HCT116 (cell line): ENCODE measurements around the gene NAA80. TPM values are rescaled to one million over a fixed set of nuclear protein-coding genes. Genes with fewer than 3 reads are reported as not detected.
A peak's percentile ranks its signal among the peaks of the same experiment; 100 is the strongest.

Experiments used
- ATAC-seq: fragments of 200-7000 bp; cut with Tn5 transposase; 2 replicates; pipeline ENCODE4 v1.9.1; 2020; ENCODE audit warnings: mild to moderate bottlenecking, moderate library complexity
- BruUV-seq: library from RNA; stranded (reverse); fragments of 400-500 nt; replicated peaks from 2 replicates; lab custom pipeline; 2021; lab: Mats Ljungman, UMichigan
- CTCF ChIA-PET: fragments of 300-600 bp; sonication (Branson Sonifier 250); formaldehyde crosslinking; loops from one replicate; lab custom pipeline; 2021; ENCODE audit warnings: antibody characterized with exemption; lab: Charles Lee
- POLR2A ChIA-PET: fragments of 300-600, 350-600 bp; sonication (Branson Sonifier 250); formaldehyde crosslinking; loops from one replicate; lab custom pipeline; 2021; ENCODE audit warnings: antibody characterized with exemption; lab: Charles Lee
- RAD21 ChIA-PET, 2 experiments: fragments of 300-600 bp; sonication (Branson Sonifier 250); formaldehyde crosslinking; loops; one replicate each; lab custom pipeline; 2023; ENCODE audit warnings: low total read pairs in 2 of 2; ENCODE audit not compliant: uncharacterized antibody in 2 of 2, unreplicated experiment in 2 of 2, low non-redundant PET in 1 of 2; lab: Charles Lee
- DNase-seq: peaks from one replicate; pipeline ENCODE4 v3.0.0-alpha.2; 2010; ENCODE audit warnings: low read depth, low spot score
- H2AFZ ChIP-seq: fragments of 200-600 bp; shearing (Covaris generic), sonication (generic); 2 replicates; pipeline ENCODE4 v1.6.1; 2017; ENCODE audit warnings: low read depth, mixed run types, mixed read lengths, antibody characterized with exemption, low read length; ENCODE audit not compliant: poor library complexity, severe bottlenecking
- H3K27ac ChIP-seq: 2 replicates; pipeline ENCODE4 v1.5.1; 2012; ENCODE audit warnings: low read depth, low read length
- H3K27me3 ChIP-seq: fragments of 200-600 bp; sonication (generic); 2 replicates; pipeline ENCODE4 v1.6.1; 2016; ENCODE audit warnings: mixed run types, low read length, mixed read lengths; ENCODE audit not compliant: insufficient read depth
- H3K36me3 ChIP-seq, 2 experiments: fragments of 200-500 bp in 1 of 2; fragments of 200-600 bp in 1 of 2; sonication (Bioruptor generic) in 1 of 2; sonication (generic) in 1 of 2; 2 replicates each; pipeline versions ENCODE4 v1.5.1 to v1.6.1; 2014 to 2016; ENCODE audit warnings: low read length in 2 of 2, inconsistent platforms in 1 of 2, mixed read lengths in 1 of 2, mixed run types in 1 of 2; ENCODE audit not compliant: insufficient read depth in 2 of 2, control insufficient read depth in 1 of 2
- H3K4me1 ChIP-seq, 2 experiments: fragments of 200-600 bp in 1 of 2; sonication (generic) in 1 of 2; 2 replicates each; pipeline versions ENCODE4 v1.5.1 to v1.6.1; 2012 to 2017; ENCODE audit warnings: low read length in 2 of 2, inconsistent platforms in 1 of 2, mild to moderate bottlenecking in 1 of 2, mixed read lengths in 1 of 2, mixed run types in 1 of 2, moderate library complexity in 1 of 2; ENCODE audit not compliant: insufficient read depth in 2 of 2, control insufficient read depth in 1 of 2
- H3K4me2 ChIP-seq: fragments of 200-600 bp; sonication (generic); 2 replicates; pipeline ENCODE4 v1.6.1; 2017; ENCODE audit warnings: mixed run types, low read length, mixed read lengths
- H3K4me3 ChIP-seq, 2 experiments: fragments of 200-600 bp in 1 of 2; sonication (generic) in 1 of 2; replicated peaks in 1 of 2; 2 replicates each; pipeline ENCODE4 v1.5.1; 2011 to 2016; ENCODE audit warnings: low read length in 2 of 2, control low read depth in 1 of 2, low read depth in 1 of 2, mild to moderate bottlenecking in 1 of 2, mixed read lengths in 1 of 2, mixed run types in 1 of 2
- H3K79me2 ChIP-seq: fragments of 200-600 bp; sonication (generic); 2 replicates; pipeline ENCODE4 v1.6.1; 2017; ENCODE audit warnings: mild to moderate bottlenecking, mixed run types, low read length, moderate library complexity, mixed read lengths; ENCODE audit not compliant: insufficient read depth
- H3K9ac ChIP-seq: fragments of 200-600 bp; sonication (generic); 2 replicates; pipeline ENCODE4 v1.6.1; 2016; ENCODE audit warnings: low read length, mixed read lengths
- H3K9me2 ChIP-seq: fragments of 200-600 bp; sonication (generic), shearing (Covaris generic); 2 replicates; pipeline ENCODE4 v1.6.1; 2017; ENCODE audit warnings: mixed run types, mild to moderate bottlenecking, moderate library complexity; ENCODE audit not compliant: insufficient read depth
- H3K9me3 ChIP-seq, 2 experiments: fragments of 200-500 bp in 1 of 2; fragments of 200-600 bp in 1 of 2; sonication (Bioruptor generic) in 1 of 2; sonication (generic) in 1 of 2; 2 replicates each; pipeline ENCODE4 v1.6.1; 2014 to 2017; ENCODE audit warnings: low read length in 2 of 2, mixed read lengths in 2 of 2, inconsistent platforms in 1 of 2, low read depth in 1 of 2, mild to moderate bottlenecking in 1 of 2, mixed run types in 1 of 2, moderate library complexity in 1 of 2; ENCODE audit not compliant: control insufficient read depth in 1 of 2, insufficient read depth in 1 of 2
- H4K20me1 ChIP-seq: fragments of 200-600 bp; sonication (generic), shearing (Covaris generic); 2 replicates; pipeline ENCODE4 v1.6.1; 2017; ENCODE audit warnings: mixed run types, mild to moderate bottlenecking, moderate library complexity; ENCODE audit not compliant: insufficient read depth
- CBX3 ChIP-seq: IDR thresholded peaks from 2 replicates; pipeline ENCODE4 v1.6.1; 2012; ENCODE audit warnings: low read depth
- EGR1 ChIP-seq: IDR thresholded peaks from 2 replicates; pipeline ENCODE4 v1.6.1; 2012; ENCODE audit warnings: low read depth
- ELF1 ChIP-seq: IDR thresholded peaks from 2 replicates; pipeline ENCODE4 v1.6.1; 2012; ENCODE audit warnings: low read depth, borderline replicate concordance
- EZH2 ChIP-seq: fragments of 200-600 bp; sonication (generic); IDR thresholded peaks from 2 replicates; pipeline ENCODE4 v1.6.1; 2017; ENCODE audit warnings: antibody characterized with exemption, mixed run types
- EZH2phosphoT487 ChIP-seq: fragments of 200-600 bp; IDR thresholded peaks from 2 replicates; pipeline ENCODE4 v1.6.1; 2018; ENCODE audit warnings: antibody characterized with exemption, borderline replicate concordance
- POLR2A ChIP-seq: IDR thresholded peaks from 2 replicates; pipeline ENCODE4 v1.7.0; 2011; ENCODE audit warnings: borderline replicate concordance; ENCODE audit not compliant: insufficient read depth, insufficient read length; ENCODE audit errors: extremely low read depth
- POLR2AphosphoS5 ChIP-seq: IDR thresholded peaks from 2 replicates; pipeline ENCODE4 v1.6.1; 2011; ENCODE audit warnings: mild to moderate bottlenecking, low read depth, low read length, moderate library complexity
- SP1 ChIP-seq: IDR thresholded peaks from 2 replicates; pipeline ENCODE4 v1.6.1; 2012; ENCODE audit warnings: low read depth
- TCF7L2 ChIP-seq: IDR thresholded peaks from 2 replicates; pipeline ENCODE4 v1.7.0; 2011; ENCODE audit warnings: borderline replicate concordance, inconsistent platforms; ENCODE audit not compliant: insufficient read depth, insufficient read length; ENCODE audit errors: extremely low read depth
- intact Hi-C: fragments of 100-400 bp; cut with micrococcal nuclease; formaldehyde crosslinking; loops from 2 replicates; pipeline ENCODE4 v1.10.0; 2022
- total RNA-seq: library from RNA; stranded (reverse); gene quantifications from one replicate; pipeline ENCODE4 v1.2.1, GENCODE V29; 2021; ENCODE audit not compliant: unreplicated experiment
- TF ChIP-seq, protein P1 (sequence below): IDR thresholded peaks from 2 replicates; pipeline ENCODE4 v1.6.1; 2012
- TF ChIP-seq, protein P2 (sequence below): IDR thresholded peaks from 2 replicates; pipeline ENCODE4 v1.6.1; 2011; ENCODE audit warnings: mild to moderate bottlenecking, low read length, moderate library complexity; ENCODE audit not compliant: insufficient replicate concordance; ENCODE audit errors: extremely low read depth
- TF ChIP-seq, protein P3 (sequence below): IDR thresholded peaks from 2 replicates; pipeline ENCODE4 v1.6.1; 2012; ENCODE audit warnings: low read depth

The NAA80 gene
- total RNA-seq, 1 experiment from 2014 or later: 21.3 TPM

DNA sequence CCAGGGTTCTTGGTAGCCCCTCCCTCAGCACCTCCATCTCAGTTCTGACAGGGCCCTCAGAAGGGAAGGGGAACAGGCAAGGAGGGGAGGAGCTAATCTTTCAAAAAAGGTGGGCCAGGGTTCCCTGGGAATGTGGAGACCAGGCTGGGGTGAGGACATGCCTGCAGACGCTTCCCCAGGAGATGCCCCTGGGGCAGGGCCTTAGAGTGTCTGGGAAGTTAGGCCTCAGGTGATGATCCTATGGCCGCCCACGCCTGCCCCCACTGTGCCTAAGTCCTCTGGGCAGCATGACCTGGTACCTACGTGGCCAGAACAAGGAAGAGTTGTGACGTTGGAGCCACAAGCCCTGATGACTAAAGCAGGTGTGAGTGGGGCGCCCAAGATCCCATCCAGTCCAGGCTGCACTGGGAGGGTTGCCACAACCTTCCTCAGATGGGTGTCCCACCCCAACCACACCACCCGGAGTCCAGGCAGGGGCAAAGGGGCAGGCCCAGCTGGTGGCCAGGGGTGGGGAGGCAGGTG, 34.2 kb downstream of the NAA80 start:
- H3K9ac ChIP-seq: peak overlapping the region; percentile 62
- peaks cover 74 to 95% of the 10 kb centered on the region in 2 experiments for H3K4me1 ChIP-seq
- peak overlapping the region; percentile 80 for H3K4me2 ChIP-seq
- RAD21 ChIA-PET: interaction anchor here in 1 of 2 experiments (0.6 kb wide), 1 partner anchor 71 kb away, joined by 4 read pairs; no protein-coding TSS in a partner anchor
- no peaks in the 10 kb centered on the region for H4K20me1 ChIP-seq
- H3K4me3 ChIP-seq: peak overlapping the region; percentile 15 to 36; a peak in 3 of 4 replicates
- H2AFZ ChIP-seq: no peak overlapping the region
- BruUV-seq: no TSS peak
- DNase-seq (peak; percentile 79), ATAC-seq (peak; percentile 31)
- H3K9me2 ChIP-seq: no peaks in the 10 kb centered on the region
- no peaks in the 10 kb centered on the region for H3K27me3 ChIP-seq
- no peaks in the 10 kb centered on the region for H3K9me3 ChIP-seq
- intact Hi-C loops: no loop called here
- POLR2A ChIA-PET: interaction anchor here (0.7 to 2.5 kb wide), 6 partner anchors 15 to 63 kb away, joined by 3 to 9 read pairs (median 4); partner anchors contain the start of genes GNAI2, HYAL3, LSMEM2 and NAA80
- H3K36me3 ChIP-seq: no peaks in the 10 kb centered on the region
- TF ChIP-seq POLR2AphosphoS5: peak; percentile 57
- no peak for TF ChIP-seq TCF7L2
- CTCF ChIA-PET: interaction anchor here (0.8 to 2.9 kb wide), 6 partner anchors 9 to 83 kb away, joined by 3 to 23 read pairs (median 4); partner anchors contain the start of gene GNAI2
- H3K79me2 ChIP-seq: no peaks in the 10 kb centered on the region
- peak overlapping the region; percentile 86 for H3K27ac ChIP-seq

DNA sequence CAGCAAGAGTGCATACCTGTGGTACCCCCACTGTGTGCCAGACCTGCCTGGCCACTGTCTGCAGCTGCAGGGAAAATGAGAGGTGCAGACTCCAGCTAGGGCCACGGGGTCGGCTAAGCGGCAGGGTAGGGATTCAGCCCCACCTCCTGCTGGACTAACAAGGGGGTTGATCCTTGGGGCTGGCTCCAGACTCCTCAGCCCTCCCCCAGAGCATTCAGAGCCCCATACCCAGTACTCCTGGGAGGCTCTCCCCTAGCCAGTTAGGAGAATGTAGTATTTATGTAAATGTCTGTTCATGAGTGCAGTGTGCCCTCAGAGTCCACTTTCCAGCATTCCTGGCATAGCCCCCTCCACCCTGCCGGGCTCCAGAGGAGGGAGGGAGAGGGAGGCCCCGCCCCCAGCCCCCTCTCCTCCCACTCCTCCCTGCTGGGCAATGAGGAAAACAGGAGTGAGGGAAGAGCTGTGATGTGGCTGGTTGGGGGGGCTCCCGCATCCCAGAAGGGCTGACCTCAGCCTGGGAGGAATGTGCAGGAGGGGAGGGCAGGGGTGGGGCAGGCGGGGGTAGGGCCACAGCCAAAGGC, 34.7 kb downstream of the NAA80 start:
- H3K9ac ChIP-seq: peak overlapping the region; percentile 62
- ATAC-seq (peak; percentile 45), DNase-seq (peak; percentile 76)
- BruUV-seq: no TSS peak
- peak overlapping the region; percentile 80 for H3K4me2 ChIP-seq
- no peak overlapping the region for H2AFZ ChIP-seq
- peak overlapping the region; percentile 16 to 36 for H3K4me3 ChIP-seq
- H3K9me3 ChIP-seq: no peaks in the 10 kb centered on the region
- H4K20me1 ChIP-seq: no peaks in the 10 kb centered on the region
- H3K4me1 ChIP-seq: peaks cover 72 to 95% of the 10 kb centered on the region in 2 experiments
- H3K36me3 ChIP-seq: no peaks in the 10 kb centered on the region
- POLR2A ChIA-PET: interaction anchor here (0.7 to 2.5 kb wide), 7 partner anchors 15 to 64 kb away, joined by 3 to 9 read pairs (median 4); partner anchors contain the start of genes GNAI2, HYAL3, LSMEM2 and NAA80
- H3K9me2 ChIP-seq: no peaks in the 10 kb centered on the region
- intact Hi-C loops: no loop called here
- CTCF ChIA-PET: interaction anchor here (0.6 to 2.9 kb wide), 8 partner anchors 8 to 83 kb away, joined by 3 to 23 read pairs (median 4); partner anchors contain the start of genes GNAI2 and HYAL1
- H3K27ac ChIP-seq: peak overlapping the region; percentile 86
- no peaks in the 10 kb centered on the region for H3K27me3 ChIP-seq
- RAD21 ChIA-PET: interaction anchor here in 1 of 2 experiments (0.6 kb wide), 1 partner anchor 70 kb away, joined by 4 read pairs; no protein-coding TSS in a partner anchor
- no peaks in the 10 kb centered on the region for H3K79me2 ChIP-seq
- TF ChIP-seq, protein P1, sequence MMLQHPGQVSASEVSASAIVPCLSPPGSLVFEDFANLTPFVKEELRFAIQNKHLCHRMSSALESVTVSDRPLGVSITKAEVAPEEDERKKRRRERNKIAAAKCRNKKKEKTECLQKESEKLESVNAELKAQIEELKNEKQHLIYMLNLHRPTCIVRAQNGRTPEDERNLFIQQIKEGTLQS: no peak
- TF ChIP-seq, protein P2, sequence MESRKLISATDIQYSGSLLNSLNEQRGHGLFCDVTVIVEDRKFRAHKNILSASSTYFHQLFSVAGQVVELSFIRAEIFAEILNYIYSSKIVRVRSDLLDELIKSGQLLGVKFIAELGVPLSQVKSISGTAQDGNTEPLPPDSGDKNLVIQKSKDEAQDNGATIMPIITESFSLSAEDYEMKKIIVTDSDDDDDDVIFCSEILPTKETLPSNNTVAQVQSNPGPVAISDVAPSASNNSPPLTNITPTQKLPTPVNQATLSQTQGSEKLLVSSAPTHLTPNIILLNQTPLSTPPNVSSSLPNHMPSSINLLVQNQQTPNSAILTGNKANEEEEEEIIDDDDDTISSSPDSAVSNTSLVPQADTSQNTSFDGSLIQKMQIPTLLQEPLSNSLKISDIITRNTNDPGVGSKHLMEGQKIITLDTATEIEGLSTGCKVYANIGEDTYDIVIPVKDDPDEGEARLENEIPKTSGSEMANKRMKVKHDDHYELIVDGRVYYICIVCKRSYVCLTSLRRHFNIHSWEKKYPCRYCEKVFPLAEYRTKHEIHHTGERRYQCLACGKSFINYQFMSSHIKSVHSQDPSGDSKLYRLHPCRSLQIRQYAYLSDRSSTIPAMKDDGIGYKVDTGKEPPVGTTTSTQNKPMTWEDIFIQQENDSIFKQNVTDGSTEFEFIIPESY: no peak
- TF ChIP-seq EGR1 (no peak), SP1 (no peak), POLR2A (no peak), EZH2phosphoT487 (no peak), CBX3 (no peak), EZH2 (no peak), ELF1 (no peak)
- TF ChIP-seq, protein P3, sequence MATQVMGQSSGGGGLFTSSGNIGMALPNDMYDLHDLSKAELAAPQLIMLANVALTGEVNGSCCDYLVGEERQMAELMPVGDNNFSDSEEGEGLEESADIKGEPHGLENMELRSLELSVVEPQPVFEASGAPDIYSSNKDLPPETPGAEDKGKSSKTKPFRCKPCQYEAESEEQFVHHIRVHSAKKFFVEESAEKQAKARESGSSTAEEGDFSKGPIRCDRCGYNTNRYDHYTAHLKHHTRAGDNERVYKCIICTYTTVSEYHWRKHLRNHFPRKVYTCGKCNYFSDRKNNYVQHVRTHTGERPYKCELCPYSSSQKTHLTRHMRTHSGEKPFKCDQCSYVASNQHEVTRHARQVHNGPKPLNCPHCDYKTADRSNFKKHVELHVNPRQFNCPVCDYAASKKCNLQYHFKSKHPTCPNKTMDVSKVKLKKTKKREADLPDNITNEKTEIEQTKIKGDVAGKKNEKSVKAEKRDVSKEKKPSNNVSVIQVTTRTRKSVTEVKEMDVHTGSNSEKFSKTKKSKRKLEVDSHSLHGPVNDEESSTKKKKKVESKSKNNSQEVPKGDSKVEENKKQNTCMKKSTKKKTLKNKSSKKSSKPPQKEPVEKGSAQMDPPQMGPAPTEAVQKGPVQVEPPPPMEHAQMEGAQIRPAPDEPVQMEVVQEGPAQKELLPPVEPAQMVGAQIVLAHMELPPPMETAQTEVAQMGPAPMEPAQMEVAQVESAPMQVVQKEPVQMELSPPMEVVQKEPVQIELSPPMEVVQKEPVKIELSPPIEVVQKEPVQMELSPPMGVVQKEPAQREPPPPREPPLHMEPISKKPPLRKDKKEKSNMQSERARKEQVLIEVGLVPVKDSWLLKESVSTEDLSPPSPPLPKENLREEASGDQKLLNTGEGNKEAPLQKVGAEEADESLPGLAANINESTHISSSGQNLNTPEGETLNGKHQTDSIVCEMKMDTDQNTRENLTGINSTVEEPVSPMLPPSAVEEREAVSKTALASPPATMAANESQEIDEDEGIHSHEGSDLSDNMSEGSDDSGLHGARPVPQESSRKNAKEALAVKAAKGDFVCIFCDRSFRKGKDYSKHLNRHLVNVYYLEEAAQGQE: no peak
